Measurements from ENCODE around the gene CDR2.
"Not testable (repeated sequence)": the region's sequence is repeated elsewhere in the genome, so short reads cannot be mapped to it uniquely, and the experiment has no call there.

The CDR2 gene

GRCh38 chr16:22322741-22323140 is 51.7 kb downstream of the CDR2 start:
- DNase-seq = no peak

- DNase-seq = no peak
Observed at GRCh38 chr16:22322021-22322471, 52.4 kb downstream of the CDR2 start.

- no peak for DNase-seq
Observed at GRCh38 chr16:22321340-22322001, 52.9 kb downstream of the CDR2 start.

DNA sequence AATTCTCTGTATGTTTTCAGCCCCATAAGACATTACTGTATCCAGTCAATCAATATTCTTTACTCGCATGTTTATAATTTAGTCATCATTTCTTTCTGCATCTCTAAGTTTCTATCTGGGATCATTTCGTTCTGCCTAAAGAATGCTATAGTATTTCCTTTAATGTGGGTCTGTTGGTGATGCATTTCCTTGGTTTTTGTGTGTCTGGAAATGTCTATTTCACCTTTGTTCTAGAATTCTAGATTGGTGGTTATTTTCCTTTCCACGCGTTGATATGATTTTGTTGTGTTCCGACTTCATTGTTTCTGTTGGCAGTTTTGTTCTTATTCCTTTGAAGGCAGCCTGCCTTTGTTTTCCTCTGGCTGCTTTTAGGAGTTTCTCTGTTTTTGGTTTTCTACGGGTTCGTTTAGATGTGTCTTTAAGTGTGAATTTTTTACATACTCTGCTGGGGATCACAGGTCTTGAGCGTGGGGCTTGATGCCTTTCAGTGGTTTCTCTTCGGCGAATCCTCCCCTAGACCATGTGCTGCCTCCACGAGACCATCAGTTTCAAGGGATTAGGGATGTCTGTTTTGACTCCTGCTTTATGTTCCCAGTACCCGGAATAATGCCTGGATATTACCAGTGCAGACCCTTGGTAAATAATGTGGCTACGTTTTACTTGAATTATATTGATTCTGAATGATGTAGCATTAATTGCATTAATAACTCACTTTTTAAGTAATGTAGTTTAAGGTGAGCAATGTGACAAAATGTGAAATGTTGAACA is 53.7 kb downstream of the CDR2 start:
- DNase-seq = no peak

DNA sequence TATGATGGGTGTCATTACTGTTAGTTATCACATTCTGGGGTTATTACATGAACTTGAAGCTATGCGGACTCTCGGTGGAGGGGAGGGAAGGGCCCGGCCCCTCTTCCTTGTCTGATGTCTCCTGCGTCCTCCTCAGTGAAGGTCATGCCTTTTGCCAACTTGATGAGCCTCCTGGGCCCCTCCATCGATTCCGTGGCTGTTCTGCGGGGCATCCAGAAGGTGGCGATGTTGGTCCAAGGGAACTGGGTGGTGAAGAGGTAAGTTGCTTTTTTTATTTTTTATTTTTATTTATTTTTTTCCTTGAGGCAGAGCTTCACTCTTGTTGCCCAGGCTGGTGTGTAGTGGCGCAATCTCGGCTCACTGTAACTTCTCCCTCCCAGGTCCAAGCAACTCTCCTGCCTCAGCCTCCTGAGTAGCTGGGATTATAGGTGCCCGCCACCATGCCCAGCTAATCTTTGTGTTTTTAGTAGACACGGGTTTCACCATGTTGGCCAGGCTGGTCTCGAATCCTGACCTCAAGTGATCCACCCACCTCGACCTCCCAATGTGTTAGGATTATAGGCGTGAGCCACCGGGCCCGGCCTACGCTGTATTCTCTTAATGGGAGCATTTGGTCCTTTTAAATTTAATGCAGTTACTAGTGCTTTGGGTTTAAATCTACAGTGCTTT is 55.6 kb downstream of the CDR2 start:
- no peak for DNase-seq

DNA sequence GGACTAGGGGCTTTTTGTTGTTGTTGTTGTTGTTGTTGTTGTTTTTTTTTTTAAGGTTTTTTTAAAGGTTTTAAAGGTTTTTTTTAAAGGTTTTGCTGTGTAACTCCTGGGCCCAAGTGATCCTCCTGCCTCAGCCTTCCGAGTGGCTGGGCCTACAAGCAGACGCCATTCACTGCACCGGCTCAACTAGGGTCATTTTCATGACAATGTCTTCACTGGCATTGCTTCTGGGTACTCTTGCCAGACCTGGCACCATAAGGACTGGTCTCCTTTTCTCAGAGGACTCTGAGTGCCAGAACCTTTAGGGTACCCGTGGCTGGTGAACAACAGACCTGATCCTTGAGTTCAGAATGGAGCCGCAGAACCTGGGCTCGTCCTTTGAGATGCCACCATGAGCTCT is 56.8 kb downstream of the CDR2 start:
- DNase-seq = no peak

GRCh38 chr16:22317001-22317530 is 57.4 kb downstream of the CDR2 start:
- DNase-seq = no peak

DNA sequence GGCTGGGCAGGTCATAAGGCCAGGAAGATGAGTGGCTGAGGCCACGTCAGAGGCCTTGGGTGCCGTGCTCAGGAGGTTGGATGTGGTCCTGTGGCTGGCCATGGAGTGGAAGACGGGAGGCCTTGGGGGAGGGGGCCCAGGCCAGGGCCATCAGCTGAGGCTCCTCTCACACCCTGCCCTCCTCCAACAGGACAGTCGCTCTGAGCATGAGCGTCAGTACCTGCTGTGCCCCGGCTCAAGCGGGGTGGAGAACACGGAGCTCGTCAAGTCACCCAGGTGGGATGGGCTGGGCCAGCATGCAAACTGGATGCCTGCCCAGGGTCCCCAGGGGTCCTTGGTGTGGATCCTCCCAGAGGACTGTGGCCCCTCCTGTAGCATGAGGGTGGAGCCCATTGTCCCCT is 58.0 kb downstream of the CDR2 start:
- no peak for DNase-seq

GRCh38 chr16:22315979-22316378 is 58.4 kb downstream of the CDR2 start:
- DNase-seq = no peak

- no peak for DNase-seq
Observed at GRCh38 chr16:22314661-22315626, 59.5 kb downstream of the CDR2 start.

DNA sequence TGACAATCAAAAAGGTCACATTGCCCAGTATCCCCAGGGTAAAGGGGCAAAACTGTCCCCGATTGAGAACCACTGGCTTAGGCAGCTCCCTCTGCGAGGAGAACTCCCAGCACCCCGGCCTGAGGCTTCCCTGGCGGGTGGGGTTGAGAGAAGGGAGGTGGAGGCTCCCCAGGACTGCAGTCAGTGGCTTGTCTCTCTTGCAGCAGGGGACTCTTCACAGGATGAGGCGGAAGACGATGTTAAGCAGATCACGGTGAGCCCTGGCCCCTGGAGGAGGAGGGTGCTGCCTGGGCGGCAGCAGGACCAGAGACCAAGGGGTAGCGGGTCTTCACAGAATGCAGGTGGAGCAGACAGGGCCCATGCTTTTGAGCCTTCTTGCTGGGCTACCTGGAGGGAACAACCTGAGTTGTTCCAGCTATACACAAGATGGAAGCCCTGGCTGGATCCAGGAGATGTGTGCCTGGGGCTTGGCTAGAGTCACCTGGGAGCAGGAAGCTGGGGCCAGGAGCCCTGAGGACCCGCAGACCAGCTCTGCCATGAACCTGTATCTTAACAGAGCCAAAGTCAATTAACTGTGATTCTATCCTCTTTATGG is 60.4 kb downstream of the CDR2 start:
- no peak for DNase-seq

GRCh38 chr16:22312897-22313781 is 61.3 kb downstream of the CDR2 start:
- DNase-seq = no peak

- no peak for DNase-seq
Observed at GRCh38 chr16:22311520-22311919, 62.9 kb downstream of the CDR2 start.

- no peak for DNase-seq
Observed at GRCh38 chr16:22308824-22309520, 65.4 kb downstream of the CDR2 start.

- no peak for DNase-seq
Observed at GRCh38 chr16:22307838-22308237, 66.6 kb downstream of the CDR2 start.

GRCh38 chr16:22306788-22307187 is 67.6 kb downstream of the CDR2 start:
- DNase-seq = no peak

DNA sequence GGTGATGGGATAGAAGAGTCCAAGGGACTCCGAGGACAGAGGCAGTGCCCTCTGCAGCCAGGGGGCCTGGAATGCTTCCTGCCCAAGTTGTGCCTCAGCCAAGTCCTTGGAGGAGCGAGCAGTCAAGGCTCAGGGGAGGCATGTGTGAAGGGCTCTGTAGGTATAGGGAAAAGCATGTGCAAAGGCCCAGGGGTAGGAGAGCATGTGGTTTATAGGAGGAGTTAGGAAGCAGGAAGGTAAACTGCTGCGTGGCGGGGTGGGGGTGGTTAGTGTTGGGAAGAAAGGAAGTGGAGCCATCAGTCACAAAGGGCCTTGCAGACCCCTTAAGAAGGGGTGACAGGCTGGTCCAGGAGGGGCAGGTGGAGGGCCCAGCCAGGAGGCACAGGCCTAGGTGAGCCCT is 70.0 kb downstream of the CDR2 start:
- no peak for DNase-seq

DNA sequence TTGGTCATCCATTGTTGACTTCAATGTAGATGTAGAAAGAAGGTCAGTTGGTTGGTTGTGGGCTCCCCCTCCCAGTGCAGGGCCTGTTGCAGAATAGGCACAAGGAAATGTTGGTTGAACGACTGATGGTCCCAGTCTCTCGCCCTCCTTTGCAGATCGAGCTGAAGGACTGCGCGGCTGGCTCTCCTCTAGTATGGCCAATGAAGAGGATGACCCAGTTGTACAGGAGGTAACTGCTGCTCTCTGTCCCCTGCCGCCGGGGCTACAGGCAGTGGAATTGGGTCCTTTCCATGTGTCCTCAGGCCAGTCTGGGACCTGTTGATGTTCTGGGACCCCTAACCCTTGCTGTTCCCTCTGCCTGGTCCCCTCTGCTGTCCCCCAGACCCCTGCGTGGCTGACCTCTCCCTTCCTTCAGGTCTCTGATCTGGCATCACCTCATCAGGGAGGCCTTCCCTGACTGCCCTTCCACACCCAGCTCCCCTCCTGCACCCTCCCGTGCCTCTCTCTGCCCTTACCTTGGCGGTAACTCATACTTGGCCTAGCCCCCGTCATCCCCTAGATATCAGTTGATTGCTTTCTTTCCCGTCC is 71.5 kb downstream of the CDR2 start:
- DNase-seq = no peak

GRCh38 chr16:22301423-22301822 is 73.0 kb downstream of the CDR2 start:
- not testable (repeated sequence) for DNase-seq
